K562 (cell line): ENCODE measurements around the gene ZFYVE28. TPM values are rescaled to one million over a fixed set of nuclear protein-coding genes. Genes with fewer than 3 reads are reported as not detected.
A peak's percentile ranks its signal among the peaks of the same experiment; 100 is the strongest.

Experiments used
- ATAC-seq: fragments of 200-7000 bp; cut with Tn5 transposase; 3 replicates; pipeline ENCODE4 v1.9.1; 2020; ENCODE audit warnings: moderate library complexity
- BruUV-seq: library from RNA; stranded (reverse); fragments of 400-500 nt; replicated peaks from 2 replicates; lab custom pipeline; 2021; lab: Mats Ljungman, UMichigan
- CTCF ChIA-PET: fragments of 300-600 bp; formaldehyde crosslinking; extraction: SDS; loops from one replicate; lab custom pipeline; 2021; ENCODE audit warnings: low intra/inter-chr PET ratio; lab: Yijun Ruan, JAX
- POLR2A ChIA-PET: fragments of 300-600, 350-650 bp; sonication (Branson Sonifier 250); formaldehyde crosslinking; extraction: SDS; loops from one replicate; lab custom pipeline; 2021; ENCODE audit warnings: antibody characterized with exemption, inconsistent platforms; lab: Yijun Ruan, JAX
- DNase-seq, 4 experiments: peaks; one replicate each; pipeline versions ENCODE4 v3.0.0 to v3.0.0-alpha.2; 2011 to 2018; ENCODE audit warnings: low spot score in 3 of 4, mixed read lengths in 3 of 4; ENCODE audit errors: extremely low read depth in 1 of 4
- FAIRE-seq: peaks from 2 replicates; lab custom pipeline; 2011; peaks lifted over from hg19 to GRCh38; lab: Jason Lieb, UNC
- H2AFZ ChIP-seq: 2 replicates; pipeline ENCODE4 v1.6.0; 2011; ENCODE audit warnings: low read depth, low read length, control low read depth, inconsistent platforms
- H3K27ac ChIP-seq: fragments of 200-600 bp; 3 replicates; pipeline ENCODE4 v1.8.0; 2011; ENCODE audit warnings: low read depth, mild to moderate bottlenecking, control low read depth, inconsistent platforms, low read length, moderate library complexity, mixed read lengths; ENCODE audit errors: extremely low read depth
- H3K27me3 ChIP-seq, 2 experiments: fragments of 300-600 bp in 1 of 2; 2 replicates in 1 of 2; 3 replicates in 1 of 2; pipeline versions ENCODE4 v1.6.0 to v1.8.0; 2011; ENCODE audit warnings: inconsistent platforms in 2 of 2, low read length in 2 of 2, mild to moderate bottlenecking in 1 of 2, mixed read lengths in 1 of 2, moderate library complexity in 1 of 2; ENCODE audit not compliant: control insufficient read depth in 2 of 2, insufficient read depth in 2 of 2
- H3K36me3 ChIP-seq: fragments of 300-600 bp; 3 replicates; pipeline ENCODE4 v1.8.0; 2011; ENCODE audit warnings: mild to moderate bottlenecking, low read length, inconsistent platforms; ENCODE audit not compliant: control insufficient read depth, insufficient read depth
- H3K4me1 ChIP-seq, 2 experiments: fragments of 200-600 bp in 1 of 2; replicated peaks in 1 of 2; 2 replicates in 1 of 2; 3 replicates in 1 of 2; pipeline versions ENCODE4 v1.5.1 to v1.8.0; 2011; ENCODE audit warnings: inconsistent platforms in 2 of 2, low read length in 2 of 2, mild to moderate bottlenecking in 1 of 2, mixed read lengths in 1 of 2, moderate library complexity in 1 of 2; ENCODE audit not compliant: control insufficient read depth in 2 of 2, insufficient read depth in 2 of 2
- H3K4me2 ChIP-seq: 2 replicates; pipeline ENCODE4 v1.6.1; 2011; ENCODE audit warnings: low read length, control low read depth, inconsistent platforms, mixed read lengths; ENCODE audit not compliant: insufficient read depth
- H3K4me3 ChIP-seq: fragments of 200-600 bp; sonication (generic), shearing (Covaris generic); 2 replicates; pipeline ENCODE4 v1.5.1; 2016; ENCODE audit warnings: control low read depth, inconsistent platforms
- H3K79me2 ChIP-seq: fragments of 200-600 bp; 3 replicates; pipeline ENCODE4 v1.8.0; 2011; ENCODE audit warnings: low read length, inconsistent platforms; ENCODE audit not compliant: control insufficient read depth, insufficient read depth
- H3K9ac ChIP-seq, 2 experiments: 2 replicates each; pipeline versions ENCODE4 v1.6.0 to v1.6.1; 2011; ENCODE audit warnings: low read depth in 2 of 2, low read length in 2 of 2, control low read depth in 1 of 2, inconsistent platforms in 1 of 2, mild to moderate bottlenecking in 1 of 2, mixed read lengths in 1 of 2; ENCODE audit not compliant: insufficient read depth in 1 of 2
- H3K9me1 ChIP-seq: one replicate; pipeline ENCODE4 v1.6.0; 2011; ENCODE audit warnings: inconsistent platforms, mild to moderate bottlenecking, low read length, moderate library complexity; ENCODE audit not compliant: control insufficient read depth, insufficient read depth
- H3K9me3 ChIP-seq: replicated peaks from 2 replicates; pipeline ENCODE4 v1.5.1; 2011; ENCODE audit warnings: low read depth, low read length, inconsistent platforms; ENCODE audit not compliant: control insufficient read depth, insufficient read depth
- H4K20me1 ChIP-seq: replicated peaks from 2 replicates; pipeline ENCODE4 v1.6.1; 2011; ENCODE audit warnings: low read length, inconsistent platforms, mixed read lengths; ENCODE audit not compliant: control insufficient read depth, insufficient read depth
- CEBPB ChIP-seq: fragments of 450-650 bp; IDR thresholded peaks from 2 replicates; pipeline ENCODE4 v1.6.1; 2016; ENCODE audit warnings: missing genetic modification characterization, missing compliant biosample characterization
- ETS2 ChIP-seq: IDR thresholded peaks from 2 replicates; pipeline ENCODE4 v1.6.1; 2016; ENCODE audit warnings: borderline replicate concordance, missing genetic modification characterization, mild to moderate bottlenecking, moderate library complexity, missing compliant biosample characterization; ENCODE audit not compliant: poor library complexity, severe bottlenecking
- FOXA3 ChIP-seq, 2 experiments: fragments of 450-650 bp in 1 of 2; sonication (generic) in 1 of 2; formaldehyde crosslinking; IDR thresholded peaks in 1 of 2; conservative IDR thresholded peaks in 1 of 2; 2 replicates each; pipeline versions ENCODE4 v1.4.0 to v1.8.0; 2020 to 2022; ENCODE audit warnings: mild to moderate bottlenecking in 2 of 2, missing genetic modification reagents in 1 of 2
- PHB2 ChIP-seq: fragments of 450-650 bp; IDR thresholded peaks from 2 replicates; pipeline ENCODE4 v1.6.1; 2017; ENCODE audit warnings: low read depth
- RBFOX2 ChIP-seq: fragments of 200-400 bp; formaldehyde crosslinking; IDR thresholded peaks from 2 replicates; pipeline ENCODE4 v1.6.1; 2017; ENCODE audit warnings: low read depth, mild to moderate bottlenecking, low read length, moderate library complexity
- ZNF764 ChIP-seq: fragments of 250-450 bp; sonication (Bioruptor Pico); IDR thresholded peaks from 2 replicates; pipeline ENCODE4 v1.4.0; 2020; ENCODE audit warnings: low read depth, mild to moderate bottlenecking, moderate library complexity
- WGBS: fragments of 100-300 bp; shearing (Covaris generic); methylation state at CpG from one replicate; pipeline ENCODE4 v1.1.6; 2016; ENCODE audit warnings: low coverage, mixed read lengths; ENCODE audit not compliant: insufficient coverage; ENCODE audit errors: missing lambda C conversion rate; 5-methylcytosine and 5-hydroxymethylcytosine counted together
- in situ Hi-C: fragments of 300-500 bp; cut with MboI; formaldehyde crosslinking; loops from 4 replicates; pipeline ENCODE4 v1.15.0; 2018; ENCODE audit warnings: inconsistent platforms, mixed read lengths
- intact Hi-C: fragments of 100-400 bp; cut with micrococcal nuclease; formaldehyde crosslinking; loops from 2 replicates; pipeline ENCODE4 v1.14.2; 2022
- polyA plus RNA-seq, 8 experiments: library from polyadenylated mRNA; depleted of rRNA in 4 of 8; stranded (reverse) in 5 of 8; unstranded in 3 of 8; fragments of >200 nt; fragmentation: Nextera tagmentation in 2 of 8; fragmentation: Illumina TruSeq in 1 of 8; extraction: Ambion mirVana in 2 of 8; extraction: Trizol in 1 of 8; gene quantifications; 2 replicates each; pipeline versions ENCODE4 v1.2.1 to v1.2.3, GENCODE V29; 2011 to 2014; ENCODE audit warnings: inconsistent platforms in 1 of 8, missing spikeins in 1 of 8
- total RNA-seq, 7 experiments: library from RNA; depleted of rRNA in 6 of 7; stranded (reverse); fragments of >200 nt in 6 of 7; fragmentation: Illumina TruSeq in 2 of 7; extraction: Trizol in 2 of 7; gene quantifications; 2 replicates each; pipeline versions ENCODE4 v1.2.1 to v1.2.3, GENCODE V29; 2011 to 2021; ENCODE audit warnings: low replicate concordance in 1 of 7
- TF ChIP-seq, protein P1 (sequence below): fragments of 450-650 bp; IDR thresholded peaks from 2 replicates; pipeline ENCODE4 v1.7.1; 2018; ENCODE audit warnings: mild to moderate bottlenecking, low read depth; ENCODE audit not compliant: partially characterized antibody
- TF ChIP-seq, protein P2 (sequence below): fragments of 450-650 bp; IDR thresholded peaks from 2 replicates; pipeline ENCODE4 v1.6.1; 2016; ENCODE audit warnings: mild to moderate bottlenecking

ZFYVE28 gene
- total and polyA plus RNA-seq, 9 of the 15 experiments (the other 6 are each of a cell fraction or from before 2014, with no cell fraction given) = 1.3 to 24.8 (median 8.9) TPM

DNA sequence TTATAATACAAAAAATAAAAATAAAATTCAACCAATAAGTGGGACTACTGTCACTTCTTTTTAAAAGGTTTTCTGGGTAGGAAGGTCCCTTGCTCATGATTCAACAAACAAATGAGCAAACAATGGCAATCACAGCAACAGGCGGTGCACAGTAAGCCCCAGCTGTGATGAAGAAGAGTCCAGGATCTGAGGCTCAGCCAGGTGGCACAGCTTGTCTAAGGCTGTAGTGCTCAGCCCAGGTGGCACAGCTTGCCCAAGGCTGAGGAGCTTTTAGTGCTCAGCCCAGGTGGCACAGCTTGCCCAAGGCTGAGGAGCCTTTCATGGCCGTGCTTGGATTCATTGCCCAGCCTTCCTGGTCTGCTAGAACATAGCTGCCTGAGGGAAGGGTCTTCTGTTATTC is 75.0 kb downstream of the ZFYVE28 start (continued):
- TF ChIP-seq, protein P1, sequence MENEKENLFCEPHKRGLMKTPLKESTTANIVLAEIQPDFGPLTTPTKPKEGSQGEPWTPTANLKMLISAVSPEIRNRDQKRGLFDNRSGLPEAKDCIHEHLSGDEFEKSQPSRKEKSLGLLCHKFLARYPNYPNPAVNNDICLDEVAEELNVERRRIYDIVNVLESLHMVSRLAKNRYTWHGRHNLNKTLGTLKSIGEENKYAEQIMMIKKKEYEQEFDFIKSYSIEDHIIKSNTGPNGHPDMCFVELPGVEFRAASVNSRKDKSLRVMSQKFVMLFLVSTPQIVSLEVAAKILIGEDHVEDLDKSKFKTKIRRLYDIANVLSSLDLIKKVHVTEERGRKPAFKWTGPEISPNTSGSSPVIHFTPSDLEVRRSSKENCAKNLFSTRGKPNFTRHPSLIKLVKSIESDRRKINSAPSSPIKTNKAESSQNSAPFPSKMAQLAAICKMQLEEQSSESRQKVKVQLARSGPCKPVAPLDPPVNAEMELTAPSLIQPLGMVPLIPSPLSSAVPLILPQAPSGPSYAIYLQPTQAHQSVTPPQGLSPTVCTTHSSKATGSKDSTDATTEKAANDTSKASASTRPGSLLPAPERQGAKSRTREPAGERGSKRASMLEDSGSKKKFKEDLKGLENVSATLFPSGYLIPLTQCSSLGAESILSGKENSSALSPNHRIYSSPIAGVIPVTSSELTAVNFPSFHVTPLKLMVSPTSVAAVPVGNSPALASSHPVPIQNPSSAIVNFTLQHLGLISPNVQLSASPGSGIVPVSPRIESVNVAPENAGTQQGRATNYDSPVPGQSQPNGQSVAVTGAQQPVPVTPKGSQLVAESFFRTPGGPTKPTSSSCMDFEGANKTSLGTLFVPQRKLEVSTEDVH = no peak

DNA sequence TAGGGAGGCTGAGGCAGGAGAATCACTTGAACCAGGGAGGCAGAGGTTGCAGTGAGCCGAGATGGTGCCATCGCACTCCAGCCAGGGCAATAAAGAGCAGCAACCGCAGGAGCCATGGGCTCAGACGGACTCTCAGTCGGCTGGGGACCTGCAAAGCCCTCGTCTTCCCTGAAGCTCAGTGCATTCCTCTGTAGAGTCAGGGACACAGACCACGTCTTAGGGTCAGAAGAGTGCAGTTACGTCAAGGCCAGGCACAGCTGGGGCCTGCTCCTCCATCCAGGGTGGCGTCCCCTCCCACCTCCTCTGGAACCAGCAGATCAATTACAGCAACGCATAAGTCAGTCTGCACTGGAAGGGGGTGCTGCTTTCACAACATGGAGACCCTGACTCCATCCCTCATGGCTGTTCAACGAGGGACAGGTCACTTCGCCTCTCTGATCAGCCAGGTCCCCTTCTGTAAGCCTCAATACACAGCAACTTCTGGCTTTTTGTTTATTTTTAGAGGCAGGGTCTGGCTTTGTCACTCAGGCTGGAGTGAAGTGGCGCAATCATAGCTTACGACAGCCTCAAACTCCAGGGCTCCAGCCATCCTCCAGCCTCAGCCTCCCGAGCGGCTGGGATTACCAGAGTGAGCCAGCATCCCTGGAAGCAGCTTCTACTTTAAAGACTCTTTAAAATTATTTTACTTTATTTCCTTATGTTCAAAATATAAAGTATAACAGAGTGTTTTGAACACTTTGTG is 76.4 kb downstream of the ZFYVE28 start:
- ATAC-seq (no peak), FAIRE-seq (no peak), DNase-seq (no peak)
- no TSS peak for BruUV-seq
- intact Hi-C loops (no loop called here), in situ Hi-C loops (no loop called here)
- POLR2A ChIA-PET = no interaction called here
- peaks cover 3% of the 10 kb centered on the region for H3K9me1 ChIP-seq
- no peaks in the 10 kb centered on the region for H3K9me3 ChIP-seq
- no peak overlapping the region for H3K4me3 ChIP-seq
- H3K27ac ChIP-seq = no peak overlapping the region
- H3K4me1 ChIP-seq = peaks cover 0 to 10% of the 10 kb centered on the region in 2 experiments; a peak in 2 of 5 replicates
- no peak overlapping the region for H2AFZ ChIP-seq
- H3K9ac ChIP-seq = peak overlapping the region in 1 of 2 experiments; percentile 7; a peak in 1 of 4 replicates
- no peaks in the 10 kb centered on the region for H3K79me2 ChIP-seq
- WGBS = 82% methylated on average over 15 of the region's 16 CpGs
- H3K36me3 ChIP-seq = peaks cover 26% of the 10 kb centered on the region; the same call in 1 of the 3 replicates
- no peaks in the 10 kb centered on the region for H3K27me3 ChIP-seq
- peaks cover 6% of the 10 kb centered on the region; the same call in 1 of the 2 replicates for H4K20me1 ChIP-seq
- TF ChIP-seq, protein P2, sequence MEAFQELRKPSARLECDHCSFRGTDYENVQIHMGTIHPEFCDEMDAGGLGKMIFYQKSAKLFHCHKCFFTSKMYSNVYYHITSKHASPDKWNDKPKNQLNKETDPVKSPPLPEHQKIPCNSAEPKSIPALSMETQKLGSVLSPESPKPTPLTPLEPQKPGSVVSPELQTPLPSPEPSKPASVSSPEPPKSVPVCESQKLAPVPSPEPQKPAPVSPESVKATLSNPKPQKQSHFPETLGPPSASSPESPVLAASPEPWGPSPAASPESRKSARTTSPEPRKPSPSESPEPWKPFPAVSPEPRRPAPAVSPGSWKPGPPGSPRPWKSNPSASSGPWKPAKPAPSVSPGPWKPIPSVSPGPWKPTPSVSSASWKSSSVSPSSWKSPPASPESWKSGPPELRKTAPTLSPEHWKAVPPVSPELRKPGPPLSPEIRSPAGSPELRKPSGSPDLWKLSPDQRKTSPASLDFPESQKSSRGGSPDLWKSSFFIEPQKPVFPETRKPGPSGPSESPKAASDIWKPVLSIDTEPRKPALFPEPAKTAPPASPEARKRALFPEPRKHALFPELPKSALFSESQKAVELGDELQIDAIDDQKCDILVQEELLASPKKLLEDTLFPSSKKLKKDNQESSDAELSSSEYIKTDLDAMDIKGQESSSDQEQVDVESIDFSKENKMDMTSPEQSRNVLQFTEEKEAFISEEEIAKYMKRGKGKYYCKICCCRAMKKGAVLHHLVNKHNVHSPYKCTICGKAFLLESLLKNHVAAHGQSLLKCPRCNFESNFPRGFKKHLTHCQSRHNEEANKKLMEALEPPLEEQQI = no peak
- TF ChIP-seq PHB2 (no peak), ZNF764 (no peak), RBFOX2 (no peak), ETS2 (tag) (no peak), CEBPB (peak; percentile 57), FOXA3 (CRISPR knock-in tag; conservative IDR thresholded peaks at IDR 0.05 in 1 of 2, IDR thresholded peaks at IDR 0.05 in 1 of 2) (no peak)
- TF ChIP-seq, all 486 proteins: peak for 1
- CTCF ChIA-PET = no interaction called here
- no peak overlapping the region for H3K4me2 ChIP-seq
